NCI-H2029 (cell line): ENCODE results near the gene FAM204A.
A peak's percentile ranks its signal among the peaks of the same experiment; 100 is the strongest.

Experiments
- DNase-seq: peaks from one replicate; lab custom pipeline; 2025; lab: John Stamatoyannopoulos, UW

Gene FAM204A

GRCh38 chr10:118341791-118342637 is at the start of gene FAM204A:
Gene FAM204A, minus strand, starts transcription at chr10:118342324. Its CDS starts 5,909 bp downstream, at chr10:118336415.
- DNase-seq: peak; percentile 75

DNA sequence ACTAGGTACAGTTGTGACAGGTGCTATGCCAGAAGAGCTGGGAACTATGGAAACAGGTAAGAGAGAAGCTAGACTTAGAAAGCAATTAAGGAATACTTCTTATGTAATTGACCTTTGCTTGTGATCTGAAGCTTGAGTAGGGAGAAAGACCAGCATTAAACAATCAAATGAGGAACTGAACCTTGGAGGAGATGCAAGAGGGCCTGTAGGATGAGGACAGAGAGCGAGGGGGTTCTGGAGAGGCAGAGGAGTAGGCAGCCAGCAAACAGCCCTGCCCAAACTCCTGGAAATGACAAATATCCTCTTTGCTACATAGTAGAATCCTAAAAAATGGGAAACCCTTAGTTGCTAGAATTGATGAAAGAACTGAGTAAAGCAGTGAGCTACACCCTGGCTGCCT is 41.6 kb upstream of the FAM204A start:
- no peak for DNase-seq

DNA sequence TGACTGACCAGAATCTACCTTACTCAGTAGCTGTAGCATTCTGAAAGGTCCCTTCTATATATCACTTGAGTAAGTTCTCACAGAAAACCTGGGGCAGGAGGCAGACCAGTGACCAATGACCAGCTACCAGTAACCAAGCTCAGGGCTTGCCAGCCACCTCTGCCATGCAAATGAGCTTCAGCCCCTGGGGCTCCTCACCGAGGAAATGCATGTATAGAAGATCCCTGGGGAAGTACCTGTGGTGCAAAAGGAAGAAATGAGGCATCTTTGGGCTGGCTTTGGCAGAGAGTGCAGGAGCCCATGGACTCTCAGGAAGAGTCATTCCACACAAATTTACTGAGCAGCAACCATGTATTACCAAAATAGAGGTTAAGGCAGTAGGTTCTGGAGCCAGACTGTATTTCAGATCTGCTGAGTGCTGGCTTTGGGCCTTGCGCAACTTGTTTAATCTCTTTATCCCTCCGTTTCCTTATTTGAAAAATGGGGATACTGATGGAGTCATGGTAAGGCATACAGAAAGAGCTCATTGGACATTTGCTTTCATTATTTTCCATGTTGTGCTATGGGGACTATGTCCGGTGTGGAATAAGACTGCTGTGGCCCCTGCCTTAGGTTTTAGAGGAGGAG is 41.1 kb upstream of the FAM204A start:
- no peak for DNase-seq

DNA sequence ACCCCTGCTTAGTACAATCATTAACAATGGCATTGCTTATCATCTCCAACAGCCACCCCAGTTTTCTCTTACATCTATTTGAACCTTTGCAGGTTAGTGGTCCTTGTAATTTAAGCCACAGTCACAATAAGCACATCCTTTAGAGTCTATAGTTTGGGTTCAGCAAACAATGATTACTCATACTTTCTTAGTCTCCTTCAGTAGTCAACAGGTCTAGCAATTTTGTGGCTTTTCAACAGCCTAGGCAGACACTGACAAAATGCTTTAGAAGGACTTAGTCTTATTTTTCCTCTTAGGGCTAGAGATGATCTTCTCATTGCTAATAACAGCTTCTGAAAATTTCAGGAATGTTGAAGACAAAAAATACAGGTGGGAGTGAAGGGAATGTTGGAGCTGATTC is 32.3 kb upstream of the FAM204A start:
- DNase-seq: no peak

- DNase-seq: no peak
Observed at GRCh38 chr10:118373786-118374185, 31.7 kb upstream of the FAM204A start.

- DNase-seq: no peak
Observed at GRCh38 chr10:118370499-118370898, 28.4 kb upstream of the FAM204A start.

DNA sequence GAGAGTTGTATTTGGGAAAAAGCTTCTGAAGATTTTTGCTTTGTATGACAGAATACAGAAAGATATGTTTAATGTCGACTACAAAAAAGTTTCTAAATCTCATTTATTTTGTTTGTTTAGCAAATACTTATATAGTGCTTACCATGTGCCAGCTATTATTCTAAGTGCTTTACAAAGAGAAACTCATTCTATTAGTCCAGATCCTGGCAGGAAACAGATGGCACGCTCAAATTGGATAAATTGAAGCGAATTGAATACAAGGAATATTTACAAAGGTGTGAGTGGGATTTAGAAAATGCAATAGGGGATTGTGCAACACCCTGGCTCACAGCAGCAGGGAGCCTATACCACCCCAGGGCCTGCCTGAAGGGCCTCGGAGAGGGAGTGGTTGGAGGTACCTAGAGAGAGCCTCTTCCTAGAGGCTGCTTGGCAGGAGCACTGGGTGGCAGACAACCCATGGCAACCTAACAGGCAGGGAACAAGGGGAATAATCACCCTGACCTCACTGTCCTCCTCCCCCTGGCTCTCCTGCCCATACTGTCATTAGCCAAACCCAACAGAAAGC is 27.6 kb upstream of the FAM204A start:
- DNase-seq: peak; percentile 81

GRCh38 chr10:118365702-118366101 is 23.6 kb upstream of the FAM204A start:
- DNase-seq: no peak

DNA sequence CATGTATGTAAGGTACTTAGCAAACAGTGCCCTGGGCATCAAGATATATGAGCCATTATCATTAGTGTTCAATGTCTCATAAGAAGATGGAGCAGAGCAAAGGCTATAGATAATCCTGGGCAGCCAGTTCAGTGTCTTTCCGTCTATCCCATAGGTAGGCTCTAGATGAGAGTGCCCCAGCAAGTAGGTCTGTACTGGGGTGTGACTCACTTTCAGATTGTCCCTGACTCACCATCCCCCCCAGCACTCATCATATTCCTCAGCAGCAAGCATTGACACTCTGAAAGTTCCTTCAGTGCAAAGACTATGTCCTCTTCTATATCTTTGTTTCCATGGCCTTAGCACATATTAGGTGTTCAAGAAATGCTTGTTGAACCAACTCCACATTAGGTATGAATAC is 20.0 kb upstream of the FAM204A start:
- DNase-seq: no peak

DNA sequence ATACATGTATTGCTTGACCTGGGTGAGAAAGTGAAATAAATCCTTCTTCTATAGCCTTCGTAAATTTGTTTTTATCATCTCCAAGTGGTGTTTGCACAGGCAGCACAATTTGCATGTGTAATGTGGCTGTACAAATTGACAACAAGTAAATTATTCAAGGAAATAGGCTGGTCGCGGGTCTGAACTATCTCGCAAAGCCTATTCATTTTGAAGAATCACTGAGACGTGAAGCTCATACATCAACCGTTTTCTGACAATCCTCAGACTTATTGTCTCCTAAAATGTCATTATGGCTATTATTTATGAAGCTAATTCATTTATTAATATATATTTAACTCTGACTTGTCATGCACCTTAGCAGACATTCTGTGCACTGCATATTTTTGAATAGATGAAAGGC is 16.2 kb upstream of the FAM204A start:
- DNase-seq: no peak

DNA sequence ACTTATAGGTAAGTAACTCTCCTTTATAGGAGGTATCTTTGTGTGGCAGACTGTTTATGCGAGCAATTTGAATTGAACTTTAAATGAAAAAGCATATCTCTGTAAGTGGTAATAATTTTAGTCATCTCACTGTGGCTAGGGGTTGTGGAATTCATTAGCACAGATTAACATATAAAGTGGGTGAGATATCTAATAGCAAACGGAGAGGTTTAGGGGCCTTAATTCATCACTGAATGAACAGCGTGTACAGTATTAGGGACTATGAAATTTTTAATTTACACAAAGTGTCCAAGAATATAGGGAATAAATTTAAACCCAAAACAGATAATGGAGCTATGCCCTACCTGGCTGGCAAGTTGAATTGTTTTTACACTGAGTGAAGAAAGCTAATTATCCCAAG is 15.7 kb upstream of the FAM204A start:
- DNase-seq: no peak

DNA sequence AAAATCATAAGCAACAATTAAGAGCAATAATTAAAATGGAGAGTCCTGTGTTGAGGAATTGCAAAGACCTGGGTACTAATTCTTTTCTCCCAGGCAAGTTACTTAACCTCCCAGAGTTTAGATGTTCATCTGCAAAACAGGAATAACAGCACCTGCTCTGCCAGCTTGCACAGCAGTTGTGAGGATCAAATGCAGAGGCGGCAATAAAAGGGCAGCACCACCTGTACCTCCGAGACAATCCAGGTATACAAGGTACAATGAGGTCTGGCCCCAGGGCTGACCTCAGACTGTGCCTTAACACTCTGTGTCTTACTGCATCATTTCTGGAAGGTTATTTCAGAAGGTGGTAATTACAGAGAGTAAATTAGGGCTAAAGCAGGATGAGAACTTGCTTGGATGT is 14.5 kb upstream of the FAM204A start:
- DNase-seq: no peak

- no peak for DNase-seq
Observed at GRCh38 chr10:118355234-118355633, 13.1 kb upstream of the FAM204A start.

GRCh38 chr10:118349235-118349634 is 7.1 kb upstream of the FAM204A start:
- no peak for DNase-seq

DNA sequence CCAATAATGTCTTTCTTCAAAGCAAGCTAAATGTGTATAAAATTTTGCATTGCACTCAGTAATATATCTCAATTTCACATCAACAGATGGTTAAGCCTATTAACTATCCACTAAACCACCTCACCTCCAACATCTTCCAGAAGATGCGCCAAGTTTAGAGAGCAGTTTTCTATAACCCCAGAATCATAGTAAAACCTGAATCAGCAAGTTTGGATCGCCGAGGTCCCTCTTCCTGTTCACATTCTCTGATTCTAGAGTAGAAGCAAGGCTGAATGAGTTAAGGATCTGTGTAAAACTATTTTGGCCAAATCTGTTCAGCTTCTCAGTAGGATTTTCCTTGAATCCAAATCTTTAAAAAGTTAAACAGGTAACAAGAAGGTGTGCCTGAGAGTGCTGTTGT is 1.4 kb upstream of the FAM204A start:
- DNase-seq: no peak

DNA sequence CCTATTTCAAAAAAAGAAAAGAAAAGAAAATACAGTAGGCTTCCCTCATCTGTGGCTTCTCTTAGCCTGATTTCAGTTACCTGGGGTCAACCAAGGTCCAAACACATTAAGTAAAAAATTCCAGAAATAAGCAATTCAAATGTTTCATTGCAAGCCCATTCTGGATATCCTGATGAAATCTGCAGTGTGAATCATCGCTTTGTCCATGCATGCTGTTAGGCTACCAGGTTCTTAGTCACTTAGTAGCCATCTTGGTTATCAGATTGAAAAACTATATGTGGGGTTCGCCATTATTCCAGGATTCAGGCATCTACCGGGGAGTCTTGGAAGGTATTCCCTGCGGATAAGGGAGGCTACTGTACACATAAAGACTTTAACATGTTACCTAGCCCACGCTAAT is 991 bp upstream of the FAM204A start:
- DNase-seq: no peak

DNA sequence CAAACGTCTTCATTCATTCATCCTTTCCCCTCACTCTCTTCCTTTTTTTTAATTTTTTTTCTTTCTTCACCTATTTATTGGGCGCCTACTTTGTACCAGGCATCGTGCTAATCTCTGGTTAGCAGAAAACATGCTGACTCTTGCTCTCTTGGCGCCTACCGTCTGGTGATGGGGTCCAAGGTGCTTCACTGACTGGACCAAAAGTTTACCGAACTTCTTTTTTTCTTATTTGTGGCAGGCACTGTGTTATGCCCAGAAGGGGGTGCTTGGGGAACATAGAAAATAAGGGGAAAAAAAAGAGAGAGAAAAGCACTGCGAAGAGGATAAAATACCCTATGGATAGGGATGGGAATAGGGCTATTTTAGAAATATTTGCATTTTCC is 505 bp upstream of the FAM204A start:
- DNase-seq: no peak

DNA sequence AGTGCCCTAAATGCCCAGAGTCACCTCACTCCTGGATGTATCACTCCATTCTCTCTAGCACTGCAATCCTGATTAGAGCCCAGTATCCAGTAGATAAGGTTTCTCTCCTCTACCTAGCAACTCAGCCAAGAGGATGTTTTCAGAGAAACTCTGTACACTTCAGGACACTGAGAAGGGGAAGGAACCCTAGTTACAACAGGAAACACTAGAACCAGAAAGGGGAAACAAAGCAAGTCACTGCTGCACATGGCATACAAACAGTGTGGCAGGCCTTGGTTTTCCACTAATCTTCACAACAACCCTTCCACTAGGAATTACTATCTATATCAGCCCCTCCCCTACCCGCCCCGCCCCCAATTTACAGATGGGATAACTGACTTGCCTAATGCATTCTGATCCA is 1.6 kb downstream of the FAM204A start:
- DNase-seq: no peak

DNA sequence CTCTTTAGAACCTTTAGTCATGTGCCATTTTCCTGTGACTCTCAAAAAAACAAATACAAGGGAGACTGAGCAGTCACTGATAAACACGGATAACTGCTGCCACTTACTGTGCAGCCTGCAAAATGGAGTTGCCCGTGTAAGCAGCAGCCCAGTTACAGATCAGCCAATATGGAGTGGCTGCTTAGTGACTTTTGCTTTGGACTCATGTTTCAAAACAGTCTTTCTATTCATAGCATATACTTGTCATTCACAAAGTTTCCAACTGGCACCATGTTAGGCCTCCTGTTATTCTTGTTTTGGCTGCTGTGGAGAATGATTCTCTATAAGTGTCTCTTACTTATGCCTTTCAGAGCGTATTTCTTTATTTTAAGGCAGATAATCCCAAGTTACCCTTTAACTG is 3.0 kb downstream of the FAM204A start:
- no peak for DNase-seq

- no peak for DNase-seq
Observed at GRCh38 chr10:118337356-118337755, 4.8 kb downstream of the FAM204A start.

- no peak for DNase-seq
Observed at GRCh38 chr10:118333871-118334270, 8.3 kb downstream of the FAM204A start.

- no peak for DNase-seq
Observed at GRCh38 chr10:118332948-118333710, 9.0 kb downstream of the FAM204A start.

GRCh38 chr10:118332236-118332635 is 9.9 kb downstream of the FAM204A start:
- no peak for DNase-seq
